HG03571 (cell line): ENCODE results near the gene OGFR.

Source experiments
- ATAC-seq: cut with Tn5 transposase; IDR thresholded peaks from one replicate; pipeline ENCODE4 v1.9.1; 2021; ENCODE audit not compliant: unreplicated experiment

OGFR gene

DNA sequence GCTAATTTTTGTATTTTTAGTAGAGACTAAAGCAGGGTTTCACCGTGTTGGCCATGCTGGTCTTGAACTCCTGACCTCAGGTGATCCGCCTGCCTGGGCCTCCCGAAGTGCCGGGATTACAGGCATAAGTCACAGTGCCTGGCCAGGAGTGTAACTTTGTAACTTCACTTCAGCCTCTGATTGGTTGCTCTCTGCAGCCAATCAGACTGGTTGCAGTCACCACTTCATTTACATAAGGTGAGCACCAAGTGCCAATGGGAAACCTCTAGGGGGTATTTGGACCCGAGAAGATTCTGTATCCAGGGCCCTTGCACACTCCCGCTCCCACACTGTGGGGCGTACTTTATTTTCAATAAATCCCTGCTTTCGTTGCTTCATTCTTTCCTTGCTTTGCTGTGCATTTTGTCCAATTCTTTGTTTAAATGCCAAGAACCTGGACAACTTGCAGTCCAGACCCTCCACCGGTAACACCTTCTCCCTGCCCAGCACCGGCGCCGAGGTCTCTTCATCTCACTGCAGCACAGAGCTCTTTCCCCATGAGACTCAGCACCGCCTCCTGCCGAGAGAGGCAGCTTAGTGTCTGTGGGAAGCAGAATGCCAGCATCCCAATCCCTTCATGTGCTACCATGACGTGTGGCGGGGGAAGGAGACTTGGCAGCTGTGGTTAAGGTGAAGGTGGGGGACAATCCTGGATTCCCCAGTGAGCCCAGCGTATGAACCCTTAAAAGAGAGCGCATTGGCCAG lies 22.3 kb upstream of the OGFR start:
- no peak for ATAC-seq

- no peak for ATAC-seq
Observed at GRCh38 chr20:62782893-62783278, 21.7 kb upstream of the OGFR start.

DNA sequence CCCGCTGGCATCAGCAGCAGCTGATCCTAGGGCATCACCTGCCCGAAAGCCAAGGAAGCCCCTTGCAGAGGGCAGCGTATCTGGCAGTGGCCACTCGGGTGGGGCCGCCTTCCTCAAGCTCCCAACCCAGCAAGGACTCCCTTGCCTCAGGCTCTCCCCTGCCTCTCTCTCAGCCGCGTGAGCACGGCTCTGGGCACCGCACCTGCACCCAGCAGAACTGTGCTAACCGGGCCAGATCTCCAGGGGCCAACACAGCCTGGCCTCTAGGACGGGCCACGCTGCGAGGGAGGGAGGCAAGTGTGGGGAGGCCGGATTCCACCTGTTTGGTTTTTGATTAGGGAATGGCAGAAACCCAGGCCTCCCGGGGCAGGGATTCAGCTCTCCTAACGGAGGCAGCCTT lies 20.1 kb upstream of the OGFR start:
- ATAC-seq, result no peak

- ATAC-seq, result no peak
Observed at GRCh38 chr20:62785393-62785792, 19.2 kb upstream of the OGFR start.

DNA sequence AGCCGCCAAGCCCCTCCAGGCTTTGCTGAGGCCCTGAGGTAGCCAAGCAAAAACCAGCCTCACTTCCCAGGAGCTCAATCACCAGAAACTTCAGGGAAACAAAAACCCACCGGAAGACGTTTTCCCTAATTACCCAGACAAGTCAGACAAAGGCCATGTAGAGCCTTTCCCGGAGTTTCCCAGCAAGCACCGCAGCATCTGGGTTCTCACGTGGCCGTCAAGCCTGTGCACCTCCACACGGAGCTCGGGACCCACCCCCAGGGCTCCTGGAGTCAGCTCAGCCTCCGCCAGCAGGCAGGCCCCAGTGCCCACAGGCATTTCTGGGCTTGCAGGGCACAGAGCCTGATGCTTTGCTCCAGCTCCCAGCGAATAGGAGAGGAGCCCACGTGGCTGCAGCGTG lies 18.5 kb upstream of the OGFR start:
- ATAC-seq, result no peak

GRCh38 chr20:62787321-62787720 lies 17.3 kb upstream of the OGFR start:
- ATAC-seq, result no peak

- ATAC-seq, result no peak
Observed at GRCh38 chr20:62787866-62788265, 16.8 kb upstream of the OGFR start.

GRCh38 chr20:62788607-62789006 lies 16.0 kb upstream of the OGFR start:
- ATAC-seq, result no peak

- ATAC-seq, result no peak
Observed at GRCh38 chr20:62790075-62790474, 14.6 kb upstream of the OGFR start.

GRCh38 chr20:62791301-62792181 lies 13.1 kb upstream of the OGFR start:
- no peak for ATAC-seq

DNA sequence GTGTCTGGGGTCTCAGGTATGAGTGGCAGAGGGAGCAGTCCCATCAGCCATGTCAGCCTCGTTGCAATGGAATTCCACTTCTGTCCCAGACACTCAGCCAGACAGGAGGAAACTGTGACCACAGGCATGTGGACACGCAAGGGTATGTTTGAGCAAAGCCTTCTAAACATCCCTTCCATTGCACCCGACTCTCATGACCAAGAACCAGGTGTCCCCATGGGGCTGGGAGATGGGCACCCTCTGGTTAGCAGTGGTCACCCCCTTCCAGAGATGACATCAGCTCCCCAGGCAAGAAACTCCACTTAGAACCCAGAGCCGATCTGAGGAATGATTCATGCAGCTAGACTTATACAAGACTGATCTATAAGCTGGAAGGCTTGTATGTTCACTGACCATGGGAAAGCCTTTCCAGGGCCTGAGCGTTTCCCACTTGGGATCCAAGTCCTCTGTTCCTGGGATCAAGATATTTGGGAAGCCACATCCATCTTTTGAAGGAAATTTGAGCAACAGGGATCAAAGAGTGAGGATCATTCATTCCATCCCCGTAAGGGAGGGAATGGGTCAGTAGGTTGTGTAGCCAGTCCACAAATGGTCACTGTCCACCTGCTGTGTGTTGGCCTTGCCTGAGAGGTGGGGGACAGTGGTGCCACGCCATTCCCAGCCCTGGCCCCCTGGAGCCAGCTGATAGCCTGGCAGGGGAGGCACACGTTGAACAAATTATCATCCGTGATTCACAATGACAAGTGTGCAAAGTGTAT lies 12.3 kb upstream of the OGFR start:
- ATAC-seq, result no peak

- ATAC-seq, result no peak
Observed at GRCh38 chr20:62792940-62793756, 11.5 kb upstream of the OGFR start.

DNA sequence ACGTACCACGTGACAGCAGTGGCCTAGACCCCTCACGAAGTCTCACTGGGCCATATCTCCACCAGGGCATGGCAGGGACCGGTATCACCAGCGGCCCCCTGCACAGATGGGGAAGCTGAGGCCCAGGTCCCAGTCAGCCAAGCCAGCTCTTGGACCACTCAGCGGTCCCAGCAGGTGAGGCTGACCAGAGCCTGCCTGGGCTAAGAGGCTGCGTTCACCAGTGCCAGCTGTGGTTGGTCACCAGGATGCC lies 11.0 kb upstream of the OGFR start:
- peak; percentile 8 for ATAC-seq

DNA sequence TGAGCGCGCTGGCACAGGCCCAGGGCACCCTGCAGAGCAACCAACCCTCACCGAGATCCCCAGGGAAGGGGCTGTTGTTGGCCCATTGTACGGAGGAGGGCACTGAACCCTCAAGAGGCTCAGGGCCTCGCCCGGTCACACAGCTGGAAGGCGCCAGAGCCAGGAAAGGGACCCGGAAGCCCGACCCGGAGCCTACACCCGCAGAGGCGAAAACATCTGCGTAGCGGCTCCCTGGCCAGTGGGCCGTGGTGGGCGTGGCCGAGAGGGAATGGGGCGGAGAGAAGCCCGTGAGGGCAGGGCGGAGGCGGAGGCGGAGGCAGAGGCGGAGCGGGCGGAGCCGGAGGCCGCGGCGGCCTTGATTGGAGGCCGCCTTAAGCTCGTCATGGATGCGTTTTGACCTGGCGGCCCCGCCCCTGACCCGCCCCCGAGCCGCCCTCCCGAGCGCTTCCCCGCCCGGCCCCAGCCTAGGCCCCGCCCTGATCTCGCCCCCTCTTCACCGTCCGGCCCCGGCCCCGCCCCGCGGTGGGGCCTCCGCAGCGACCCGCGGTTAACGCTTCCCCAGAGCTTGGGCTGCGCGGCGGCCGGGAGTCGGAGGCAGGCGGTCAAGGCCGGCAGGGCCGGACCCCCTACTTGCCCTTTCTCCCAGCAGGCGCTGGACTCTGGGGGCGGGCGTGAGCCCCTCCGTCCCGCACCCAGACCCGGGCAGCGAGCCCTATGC lies 10.5 kb upstream of the OGFR start:
- peak; percentile 64 for ATAC-seq

DNA sequence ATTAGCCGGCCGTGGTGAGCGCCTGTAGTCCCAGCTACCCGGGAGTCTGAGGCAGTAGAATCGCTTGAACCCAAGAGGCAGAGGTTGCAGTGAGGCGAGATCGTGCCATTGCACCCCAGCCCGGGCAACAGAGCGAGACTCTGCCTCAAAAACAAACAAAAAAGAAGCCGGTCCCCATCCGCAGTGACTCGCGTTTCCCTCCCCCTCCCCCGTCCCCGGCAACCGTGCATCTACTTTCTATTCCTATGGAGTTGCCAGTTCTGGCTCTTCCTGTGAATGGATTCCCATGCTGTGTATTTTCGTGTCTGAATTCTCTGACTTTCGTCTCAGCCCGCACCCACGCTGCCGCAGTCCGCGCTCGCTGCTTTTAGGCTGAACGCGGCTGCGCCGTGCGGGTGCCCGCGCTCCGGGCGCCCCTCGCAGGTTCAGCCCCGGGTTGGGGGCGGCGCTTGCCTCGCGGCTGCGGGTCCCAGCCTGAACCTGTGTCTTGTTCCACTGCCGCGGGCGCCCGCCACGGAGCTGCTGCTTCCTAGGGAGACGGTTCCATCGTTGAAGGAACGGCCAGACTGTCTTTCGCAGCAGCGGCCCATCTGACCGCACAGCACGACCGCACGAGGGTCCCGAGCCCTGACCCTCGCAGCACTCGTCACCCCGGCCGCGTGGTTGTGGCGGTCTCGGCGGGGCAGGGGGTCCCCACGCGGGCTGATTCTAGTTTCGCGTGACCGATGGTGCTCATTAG lies 9.4 kb upstream of the OGFR start:
- no peak for ATAC-seq

DNA sequence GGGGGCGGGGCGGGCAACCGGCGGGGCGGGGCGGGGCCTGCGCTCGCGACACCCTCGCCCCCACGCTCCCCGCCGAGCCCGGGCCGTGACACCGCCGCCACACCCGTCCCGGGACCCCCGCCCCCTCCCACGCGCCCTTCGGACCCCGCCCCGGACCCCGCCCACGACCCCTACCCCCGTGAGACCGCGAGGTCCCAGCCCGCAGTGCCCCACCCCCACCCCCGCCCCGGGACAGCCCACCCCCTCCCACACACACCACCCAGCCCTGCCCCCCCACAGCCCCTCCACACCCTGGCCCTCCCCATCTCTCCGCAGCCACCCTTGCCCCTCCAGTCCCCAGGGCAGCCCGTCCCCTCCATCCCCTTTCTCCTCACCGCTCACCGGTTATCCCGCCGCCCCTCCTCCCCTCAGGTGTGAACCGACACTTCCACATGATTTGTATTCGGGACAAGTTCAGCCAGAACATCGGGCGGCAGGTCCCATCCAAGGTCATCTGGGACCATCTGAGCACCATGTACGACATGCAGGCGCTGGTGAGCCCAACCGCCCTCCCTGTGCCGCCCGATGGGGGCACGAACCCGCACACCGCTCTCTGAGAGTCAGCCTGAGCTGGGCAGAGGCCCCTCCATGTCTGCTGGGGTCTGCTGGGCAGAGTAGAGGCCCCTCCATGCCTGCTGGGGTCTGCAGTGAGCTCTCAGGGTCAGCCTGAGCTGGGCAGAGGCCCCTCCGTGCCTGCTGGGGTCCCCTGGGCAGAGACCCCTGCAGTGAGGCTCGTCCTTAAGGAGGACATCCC lies 7.7 kb upstream of the OGFR start:
- ATAC-seq, result no peak

DNA sequence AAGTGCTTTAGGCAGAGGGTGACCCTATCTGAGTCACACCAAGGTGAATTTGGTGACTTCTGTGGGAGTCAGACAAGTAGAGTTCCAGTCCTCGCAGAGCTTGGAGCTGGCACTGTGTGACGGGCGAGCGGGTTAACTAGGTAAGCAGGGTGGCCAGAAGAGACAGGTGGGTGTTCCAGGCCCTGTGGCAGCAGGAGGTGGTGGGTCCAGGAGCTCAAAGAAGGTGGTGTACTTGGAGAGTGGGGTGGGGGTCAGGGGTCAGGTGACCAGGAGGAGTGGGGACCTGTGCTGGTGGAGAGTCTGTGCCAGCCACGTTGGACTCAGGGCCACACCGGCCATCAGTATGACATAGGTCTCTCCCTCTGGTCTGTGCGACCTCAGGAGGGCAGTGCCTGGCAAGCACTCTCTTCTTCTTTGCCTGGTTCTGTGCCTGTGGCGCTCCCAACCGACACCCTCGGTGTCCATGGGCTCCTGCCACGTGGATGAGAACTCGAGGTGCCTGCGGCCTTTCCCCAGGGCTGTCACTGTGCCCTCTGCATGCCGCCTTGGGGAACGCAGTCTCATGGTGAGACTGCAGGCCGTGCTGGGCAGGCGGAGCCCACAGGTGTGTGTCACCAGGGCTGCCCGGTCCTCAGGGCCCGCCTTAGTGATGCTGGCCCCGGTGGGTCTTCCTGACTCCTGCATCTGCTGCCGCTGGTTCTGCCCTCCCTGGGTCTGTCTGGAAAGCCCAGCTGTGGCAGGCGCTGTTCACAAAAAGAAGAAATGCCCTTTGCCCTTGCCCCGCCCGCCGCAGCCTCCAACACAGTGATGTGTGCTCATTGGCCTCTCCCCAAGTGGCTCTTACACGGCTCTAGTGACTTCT lies 6.7 kb upstream of the OGFR start:
- ATAC-seq, result no peak

GRCh38 chr20:62799036-62799435 lies 5.6 kb upstream of the OGFR start:
- ATAC-seq, result no peak
